Occipital lobe (tissue), 2 donors: ENCODE data around the gene H2AZ2. TPM values are rescaled to one million over a fixed set of nuclear protein-coding genes. Genes with fewer than 3 reads are reported as not detected.
"Not testable (repeated sequence)": the region's sequence is repeated elsewhere in the genome, so short reads cannot be mapped to it uniquely, and the experiment has no call there.

Experiments
- DNase-seq: peaks from one replicate; lab custom pipeline; 2025; lab: John Stamatoyannopoulos, UW
- total RNA-seq: library from RNA; depleted of rRNA; stranded (reverse); fragments of >200 nt; gene quantifications from one replicate; pipeline ENCODE4 v1.2.3, GENCODE V29; 2014

Gene H2AZ2
- total RNA-seq = 246 TPM

DNA sequence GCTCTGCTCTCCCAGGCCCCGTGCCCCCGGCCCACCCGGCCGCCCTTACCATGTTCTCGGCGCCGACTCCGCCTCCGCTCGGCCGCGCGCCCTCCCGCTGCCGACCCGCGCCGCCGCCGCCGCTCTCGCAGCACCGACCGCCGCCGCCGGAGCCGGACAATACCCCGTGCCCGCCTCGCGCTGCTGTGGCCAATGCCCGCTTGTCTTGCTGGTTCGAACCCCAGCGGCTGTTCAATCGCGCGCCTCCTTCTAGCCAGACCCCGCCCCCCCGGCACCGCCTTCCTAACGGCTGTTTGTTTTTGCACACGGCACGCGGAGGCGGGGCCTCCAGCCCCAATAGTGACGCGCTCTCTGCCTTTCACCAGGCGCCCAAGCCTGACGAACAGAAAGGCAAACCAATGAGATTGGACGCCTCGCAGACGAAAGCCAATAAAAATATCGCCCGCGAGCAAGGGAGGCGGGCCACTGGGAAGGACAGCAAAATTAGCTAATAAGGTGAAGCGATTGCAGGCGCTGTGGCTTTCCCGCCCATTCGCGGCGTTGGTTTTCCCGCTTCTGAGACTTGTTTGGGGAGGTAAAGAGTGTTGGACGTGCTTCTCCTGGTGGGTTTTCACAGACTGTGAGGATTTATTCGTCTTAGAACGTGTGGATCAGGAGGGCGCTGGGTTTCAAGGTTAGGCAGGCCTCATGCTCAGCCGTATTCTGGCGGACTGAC, at the start of gene H2AZ2:
Gene H2AZ2, minus strand, starts transcription at position 168 of the 715 bp plus-strand sequence. Its CDS starts 116 bp downstream, at position 52.
- peak; percentile 99 for DNase-seq

DNA sequence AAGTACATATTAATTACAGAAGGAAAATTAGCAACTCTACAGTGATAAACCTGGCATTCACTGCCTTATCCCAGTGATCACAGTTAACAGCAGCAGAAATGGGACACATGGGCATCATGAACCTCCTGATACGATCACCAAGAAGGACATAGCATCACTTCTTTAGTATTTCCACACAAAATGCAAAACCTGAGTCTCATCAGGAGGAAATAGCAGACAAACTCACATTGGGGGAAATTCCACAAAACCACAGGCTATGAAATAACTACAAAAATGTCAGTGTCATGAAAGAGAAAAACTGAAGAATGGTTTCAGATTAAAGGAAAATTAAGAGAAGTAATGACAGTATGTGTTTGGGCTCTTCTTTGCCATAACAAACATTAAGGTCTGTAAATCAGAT, 49.4 kb upstream of the H2AZ2 start:
- no peak for DNase-seq

DNA sequence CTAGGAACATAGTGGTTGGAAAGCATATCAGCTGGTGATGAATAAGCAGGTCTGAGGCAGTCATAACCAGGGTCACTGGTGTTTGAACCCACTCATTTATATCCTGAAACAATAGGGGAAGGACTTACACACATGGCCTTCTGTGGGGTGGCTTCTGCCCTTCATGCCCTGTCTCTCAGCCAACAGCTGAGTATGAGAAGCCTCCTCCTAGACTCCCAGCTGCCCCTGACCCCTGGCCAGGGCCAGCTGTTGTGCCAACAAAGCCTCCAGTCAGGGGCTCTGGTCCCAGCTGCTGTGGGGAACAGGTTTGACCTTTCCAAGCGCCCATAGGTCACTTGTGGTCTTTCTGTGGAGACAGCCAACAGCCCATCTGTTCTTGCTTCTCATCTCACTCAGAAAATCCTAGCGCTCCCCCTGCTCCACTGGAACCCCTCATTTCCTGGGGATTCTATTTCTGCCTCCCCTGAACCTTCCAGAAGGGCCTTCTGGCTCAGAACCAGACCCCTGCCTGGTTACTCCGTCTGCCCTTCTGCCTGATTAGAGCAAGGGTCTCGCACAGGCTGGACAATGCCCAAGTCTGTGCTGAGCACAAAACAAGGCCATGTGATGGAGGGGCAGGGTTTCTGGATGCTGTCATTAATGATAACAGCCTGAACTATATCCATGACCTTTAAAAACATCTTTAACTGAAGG, 47.1 kb upstream of the H2AZ2 start:
- peak; percentile 16 for DNase-seq

DNA sequence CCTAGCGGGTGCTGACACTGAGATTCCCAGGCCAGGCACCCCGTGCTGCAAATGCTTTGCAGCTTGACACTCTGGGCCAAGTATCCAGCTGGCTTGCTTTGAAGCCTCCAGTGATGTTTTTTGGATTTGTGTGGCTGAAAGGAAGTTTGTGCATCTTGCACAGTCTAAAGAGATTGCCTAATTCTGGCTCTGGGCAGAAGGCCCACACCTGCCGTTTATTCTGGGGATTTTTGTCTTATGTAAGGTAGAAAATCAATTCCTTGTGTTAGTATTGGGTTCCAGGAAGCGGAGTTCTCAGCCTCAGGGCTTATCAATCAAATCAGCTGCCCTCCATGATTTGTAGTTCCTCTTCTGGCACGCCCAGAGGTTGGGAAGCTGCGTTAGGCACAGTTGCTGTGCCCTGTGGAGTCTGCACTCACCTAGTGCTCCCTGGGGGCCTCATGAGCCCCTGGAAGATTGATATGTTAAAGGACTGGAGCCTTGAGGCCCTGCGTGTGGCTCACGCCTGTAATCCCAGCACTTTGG, 45.9 kb upstream of the H2AZ2 start:
- no peak for DNase-seq

DNA sequence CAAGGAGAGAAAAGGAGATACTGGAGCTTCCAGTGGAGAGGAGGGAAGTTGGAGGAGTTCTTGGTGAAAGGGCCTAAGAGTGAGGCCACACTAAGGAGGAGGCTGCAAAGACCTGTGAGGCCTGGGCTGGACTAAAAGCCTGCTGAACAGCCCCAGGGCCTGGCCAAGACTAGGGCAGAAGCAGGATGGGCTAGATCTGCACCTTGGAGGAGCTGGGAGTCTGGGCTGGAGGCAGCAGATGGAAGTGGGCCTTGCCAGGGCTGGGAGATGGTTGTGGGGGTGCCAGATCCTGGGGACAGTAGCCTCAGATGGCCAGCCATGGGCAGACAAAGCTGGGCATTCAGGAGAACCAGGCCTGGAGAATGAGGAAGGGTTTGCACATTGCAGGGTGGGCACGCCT, 43.9 kb upstream of the H2AZ2 start:
- DNase-seq = no peak

DNA sequence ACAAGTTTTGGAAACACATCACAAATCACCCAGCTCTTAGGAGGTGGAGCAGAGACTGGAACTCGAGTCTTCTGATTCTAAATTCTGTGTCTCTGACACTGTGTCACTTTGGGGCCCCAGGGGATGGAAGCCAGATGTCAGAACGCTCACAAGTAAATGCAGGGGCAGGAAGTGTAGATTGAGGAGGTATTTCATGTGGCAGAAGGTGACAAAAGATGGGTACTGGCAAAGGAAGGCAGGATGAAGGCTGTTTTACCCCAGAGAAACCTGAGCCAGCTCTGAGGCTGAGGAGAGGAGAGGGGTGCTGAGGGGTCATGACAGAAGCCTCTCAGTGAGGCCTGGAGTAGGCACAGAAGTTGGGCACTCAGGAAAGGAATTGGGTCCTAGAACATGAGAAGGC, 43.5 kb upstream of the H2AZ2 start:
- DNase-seq = no peak

DNA sequence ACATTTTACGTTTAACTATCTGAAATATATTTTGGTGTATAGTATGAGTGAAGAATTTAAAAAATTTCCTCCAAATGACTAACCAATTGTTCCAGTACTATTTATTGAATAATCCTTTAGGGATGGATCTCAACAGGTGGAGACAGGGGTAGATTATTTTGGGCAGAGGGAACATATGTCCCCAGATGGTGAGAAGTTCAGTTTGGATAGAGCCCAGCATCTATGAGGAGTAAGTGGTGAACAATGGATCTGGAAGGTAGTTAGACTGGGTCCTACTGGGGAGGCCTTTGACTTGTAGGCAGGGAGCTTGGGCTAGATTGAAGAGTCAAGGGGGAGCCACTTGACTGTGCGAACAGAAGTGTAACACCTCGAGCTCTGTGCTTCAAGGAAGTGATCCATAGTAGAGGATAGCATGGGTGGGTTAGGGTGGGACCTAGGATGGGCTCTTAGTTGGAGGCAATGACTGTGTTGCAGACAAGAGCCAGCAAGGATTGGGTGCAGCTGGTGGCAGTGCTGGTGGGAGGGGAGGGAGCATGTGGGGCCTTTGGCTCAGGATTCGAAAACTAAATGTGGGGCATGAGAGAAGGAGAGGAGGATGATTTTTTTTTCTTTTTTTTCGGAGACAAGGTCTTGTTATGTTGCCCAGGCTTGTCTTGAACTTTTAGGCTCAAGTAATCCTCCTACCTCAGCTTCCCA, 41.3 kb upstream of the H2AZ2 start:
- no peak for DNase-seq

DNA sequence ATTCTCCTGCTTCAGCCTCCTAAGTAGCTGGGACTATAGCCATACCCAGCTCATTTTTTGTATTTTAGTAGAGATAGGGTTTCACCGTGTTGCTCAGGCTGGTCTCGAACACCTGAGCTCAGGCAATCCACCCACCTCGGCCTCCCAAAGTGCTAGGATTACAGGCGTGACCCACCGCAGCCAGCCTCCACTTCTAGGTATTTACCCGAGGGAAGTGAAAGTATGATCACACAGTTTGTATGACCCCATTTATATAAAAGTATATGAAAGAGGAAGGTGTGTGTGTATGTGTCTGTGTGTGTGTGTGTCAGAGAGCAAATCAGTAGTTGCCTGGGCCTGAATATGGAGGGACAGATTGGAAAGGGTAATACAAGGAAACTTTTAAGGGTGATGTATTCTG, 39.4 kb upstream of the H2AZ2 start:
- no peak for DNase-seq

DNA sequence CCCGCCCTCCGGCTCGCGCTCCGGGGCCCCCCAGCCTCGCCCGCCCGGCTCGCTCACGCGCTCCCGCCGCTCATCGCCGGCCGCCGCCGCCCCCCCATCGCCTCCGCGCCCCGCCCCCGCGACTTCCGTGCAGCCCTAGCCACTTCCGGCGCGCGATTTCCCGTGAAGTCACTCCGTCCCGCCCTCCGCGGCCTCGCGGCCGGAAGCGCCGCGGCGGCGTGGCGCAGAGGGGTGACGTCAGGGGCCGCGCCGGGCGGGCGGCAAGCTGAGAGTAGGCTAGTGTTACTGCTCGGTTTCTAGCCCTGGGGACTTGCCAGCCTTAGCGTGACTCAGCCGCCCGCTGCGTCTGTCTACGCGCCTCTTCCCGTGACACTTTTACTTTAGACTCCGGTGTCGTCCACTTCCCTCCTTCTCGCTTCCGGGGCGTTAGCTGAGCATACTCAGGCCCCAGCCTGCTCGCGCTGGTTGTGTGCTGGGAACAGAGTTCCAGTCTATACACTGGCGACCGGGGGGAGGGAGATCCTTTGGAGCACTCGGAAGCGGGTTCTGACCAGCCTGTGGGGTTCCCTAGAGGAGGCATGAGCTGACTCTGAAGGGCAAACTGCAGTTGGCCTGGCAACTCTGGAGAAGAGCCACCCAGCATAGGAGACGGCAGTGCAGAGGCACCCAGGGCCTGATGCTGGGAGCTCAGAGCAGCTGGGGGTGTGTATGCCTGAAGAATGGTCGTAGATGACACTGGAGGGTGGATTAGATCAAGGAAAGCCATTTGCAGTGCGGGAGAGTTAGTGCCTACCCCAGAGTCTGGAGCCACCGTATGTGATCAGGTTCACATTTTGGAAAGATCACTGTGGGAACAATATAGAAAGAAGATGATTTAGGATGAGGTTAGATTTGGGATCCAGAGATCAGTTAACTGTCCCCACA, 37.8 kb upstream of the H2AZ2 start, which contains the start of gene PURB:
Gene PURB, minus strand, starts transcription at position 137 of the 924 bp plus-strand sequence. CDS start 182 bp downstream, outside the sequence.
- DNase-seq = peak; percentile 88

DNA sequence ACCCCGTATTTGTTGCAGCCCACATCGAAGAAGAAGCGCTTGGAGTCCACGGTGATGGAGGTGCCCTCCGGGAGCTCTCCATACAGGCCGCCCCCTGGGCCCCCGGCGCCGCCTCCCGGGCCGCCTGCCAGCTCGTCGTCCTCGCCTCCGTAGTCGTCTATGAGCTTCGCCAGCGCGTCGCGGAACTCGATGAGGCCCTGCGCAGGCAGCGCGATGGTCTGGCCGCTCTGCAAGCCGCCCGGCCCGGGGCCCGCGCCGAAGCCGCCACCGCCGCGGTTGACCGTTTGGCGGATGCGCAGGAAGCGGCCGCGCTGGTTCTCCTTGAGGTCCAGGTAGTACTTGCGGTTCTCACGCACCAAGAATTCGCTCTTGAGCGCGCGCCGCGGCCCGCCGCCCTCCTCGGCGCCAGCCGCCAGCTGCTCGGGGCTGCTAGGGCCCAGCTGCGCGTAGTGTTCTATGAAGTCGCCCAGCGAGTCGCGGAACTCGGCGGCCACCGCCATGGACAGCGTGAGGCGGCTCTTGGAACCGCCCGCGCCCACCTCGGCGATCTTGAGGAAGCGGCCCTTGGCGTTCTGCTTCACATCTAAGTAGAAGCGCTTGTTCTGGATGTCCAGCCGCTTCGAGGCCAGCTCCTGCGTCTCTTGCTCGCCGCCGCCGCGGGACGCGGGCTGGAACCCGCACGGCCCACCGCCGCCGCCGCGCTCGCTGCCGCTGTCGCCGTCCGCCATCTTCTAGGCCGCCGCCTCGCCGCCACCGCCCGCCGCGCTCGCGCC, 36.9 kb upstream of the H2AZ2 start:
- peak; percentile 21 for DNase-seq

DNA sequence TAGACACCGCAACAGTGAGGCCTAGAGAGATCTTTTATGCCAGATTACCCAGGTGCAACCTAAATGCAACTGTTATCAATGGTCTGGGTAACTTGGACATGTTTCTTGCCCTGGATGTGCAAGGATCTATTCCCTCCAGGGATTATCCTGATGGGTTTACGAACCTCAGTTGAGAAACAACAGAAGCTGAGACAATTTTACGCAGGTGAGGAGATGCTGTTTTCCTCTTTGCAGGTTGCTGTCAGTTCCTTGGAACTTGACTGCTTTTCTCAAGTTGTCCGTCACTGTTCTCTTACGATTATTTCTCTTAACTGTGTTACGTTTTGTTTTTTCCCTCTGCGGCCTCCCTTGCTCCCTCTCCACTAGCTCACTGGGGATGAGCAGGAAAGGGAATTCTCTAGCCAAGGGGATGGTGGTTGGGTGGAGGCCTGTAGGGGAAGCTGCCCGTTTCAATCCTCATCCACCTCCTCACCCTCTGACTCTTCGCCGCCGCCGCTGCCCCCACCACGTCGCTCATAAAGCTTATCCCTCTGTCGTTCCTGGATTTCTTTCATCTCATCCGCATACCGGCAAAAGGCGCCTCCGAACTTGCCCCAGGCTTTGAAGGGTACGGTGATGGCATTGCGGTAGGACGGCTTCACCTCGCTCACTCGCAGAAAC, 36.2 kb upstream of the H2AZ2 start:
- DNase-seq = no peak

DNA sequence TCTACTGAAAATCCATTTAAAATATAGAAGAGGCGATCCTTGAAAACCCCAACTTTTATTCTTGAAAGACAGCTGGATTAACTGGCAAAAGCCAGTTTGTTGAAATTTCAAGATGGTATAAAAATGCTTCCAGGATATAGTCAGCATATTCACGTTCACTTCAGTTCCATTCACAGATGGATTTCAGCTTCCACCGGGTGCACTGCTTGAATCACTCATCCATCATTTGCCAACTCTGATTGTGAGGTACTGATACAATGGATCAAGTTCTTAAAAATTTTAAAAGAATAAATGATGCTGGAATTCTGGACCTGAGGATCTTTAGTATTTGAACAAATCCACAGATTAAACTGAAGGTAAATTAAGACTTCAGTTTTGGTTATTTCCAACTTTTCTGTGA, 35.0 kb upstream of the H2AZ2 start:
- no peak for DNase-seq

DNA sequence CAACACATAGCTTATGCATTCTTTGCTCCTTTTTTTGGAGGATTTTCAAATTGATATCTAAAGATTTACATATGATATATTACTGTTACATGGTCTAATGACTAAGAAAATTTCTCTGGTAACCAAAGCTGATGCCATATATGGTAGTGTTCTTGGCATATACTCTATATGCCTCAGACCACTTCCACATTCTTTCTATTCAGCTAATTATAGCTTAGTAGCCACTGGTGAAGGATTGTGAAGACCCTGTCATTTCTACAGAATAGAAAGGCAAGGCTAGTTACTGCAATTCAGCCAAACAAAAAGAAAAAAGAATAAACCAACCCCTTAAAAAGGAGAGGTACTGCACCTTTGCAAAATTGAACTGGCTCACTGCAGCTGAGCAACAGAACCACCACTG, 33.7 kb upstream of the H2AZ2 start:
- DNase-seq = no peak

DNA sequence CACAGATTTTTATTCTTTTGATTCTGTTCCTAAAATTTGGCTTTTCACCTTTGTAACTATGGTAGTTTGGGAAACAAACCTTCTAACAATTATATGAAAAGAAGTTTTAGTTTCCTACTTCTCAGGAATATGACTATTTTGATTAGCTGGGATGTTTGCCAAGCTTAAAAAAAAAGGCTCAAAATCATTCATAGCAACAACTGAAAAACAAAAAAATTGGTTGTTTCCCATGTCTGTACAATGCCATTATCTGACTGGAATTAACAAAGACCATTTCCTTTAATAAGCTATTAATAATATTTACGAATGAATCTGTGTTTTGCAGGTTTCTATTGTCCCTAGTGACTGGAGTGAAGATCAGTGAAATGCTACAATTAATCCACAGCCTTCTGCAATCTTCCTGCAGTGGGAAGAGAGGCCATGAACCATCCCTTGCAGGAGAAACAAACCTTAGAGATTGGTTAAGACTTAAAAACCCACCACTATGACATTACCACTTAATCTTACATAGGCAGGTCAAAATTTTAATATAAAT, 33.2 kb upstream of the H2AZ2 start:
- no peak for DNase-seq

DNA sequence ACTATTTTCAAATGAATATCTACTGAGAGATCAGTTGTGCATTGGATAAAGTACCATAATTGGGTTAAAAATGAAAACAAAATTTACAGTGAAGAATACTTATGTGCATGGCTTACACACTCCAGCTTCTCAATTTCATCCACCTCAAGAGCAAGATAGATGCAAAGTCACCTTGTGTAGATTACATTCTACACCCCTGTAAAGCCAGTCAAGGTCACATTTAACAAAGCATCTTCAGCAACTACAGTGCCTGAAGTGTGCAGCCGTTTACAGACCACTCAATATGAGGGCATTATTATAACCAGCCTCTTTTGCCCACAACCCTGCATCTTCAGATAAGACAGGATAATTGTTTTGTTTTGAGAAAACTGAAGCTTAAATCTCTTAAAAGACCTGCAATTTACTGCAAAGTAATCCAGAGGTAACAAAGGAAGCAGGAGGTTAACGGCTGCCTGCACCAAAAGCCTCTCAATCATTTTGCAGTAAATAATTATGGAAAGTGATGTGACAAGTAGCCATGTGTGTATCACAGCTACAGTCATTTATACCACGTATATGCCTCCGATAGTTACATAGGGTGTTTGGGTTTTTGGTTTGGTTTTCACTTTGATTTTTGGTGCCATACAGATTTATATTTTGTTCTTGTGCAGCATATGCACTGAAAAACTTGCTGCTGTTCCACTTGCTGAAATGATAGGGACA, 32.6 kb upstream of the H2AZ2 start:
- no peak for DNase-seq

DNA sequence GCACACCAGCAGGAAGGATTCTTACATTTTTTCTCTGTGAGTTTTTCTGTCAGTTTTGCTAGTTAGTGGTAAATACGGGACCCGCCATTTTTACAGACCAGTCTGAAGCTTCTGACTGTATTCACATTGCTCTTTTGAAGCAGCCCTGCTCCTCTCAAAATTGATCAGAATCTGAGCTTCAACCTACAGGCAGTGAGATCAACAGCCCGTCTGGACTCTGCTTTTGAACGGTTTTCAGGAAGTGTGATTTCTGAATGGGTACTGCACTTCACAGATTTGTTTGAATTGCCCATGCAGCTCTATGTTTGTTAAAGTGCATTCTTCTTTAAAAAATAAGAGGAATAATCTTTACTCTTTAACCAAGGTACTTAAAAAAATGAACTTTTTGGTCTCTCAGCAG, 28.5 kb upstream of the H2AZ2 start:
- DNase-seq = no peak

DNA sequence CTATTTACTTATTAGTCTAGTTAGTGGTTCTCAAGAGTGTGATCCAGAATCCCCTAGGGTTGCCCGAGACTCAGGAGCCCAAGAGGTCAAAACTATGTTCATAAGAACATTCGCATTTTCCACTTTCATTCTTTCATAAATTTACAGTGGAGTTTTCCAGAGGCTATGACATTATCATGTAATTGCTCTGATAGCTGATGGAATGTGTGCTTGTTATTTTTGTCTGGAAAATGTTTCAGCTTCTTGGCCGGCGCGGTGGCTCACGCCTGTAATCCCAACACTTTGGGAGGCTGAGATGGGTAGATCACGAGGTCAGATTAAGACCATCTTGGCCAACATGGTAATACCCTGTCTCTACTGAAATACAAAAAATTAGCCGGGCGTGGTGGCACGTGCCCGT, 27.4 kb upstream of the H2AZ2 start:
- no peak for DNase-seq

DNA sequence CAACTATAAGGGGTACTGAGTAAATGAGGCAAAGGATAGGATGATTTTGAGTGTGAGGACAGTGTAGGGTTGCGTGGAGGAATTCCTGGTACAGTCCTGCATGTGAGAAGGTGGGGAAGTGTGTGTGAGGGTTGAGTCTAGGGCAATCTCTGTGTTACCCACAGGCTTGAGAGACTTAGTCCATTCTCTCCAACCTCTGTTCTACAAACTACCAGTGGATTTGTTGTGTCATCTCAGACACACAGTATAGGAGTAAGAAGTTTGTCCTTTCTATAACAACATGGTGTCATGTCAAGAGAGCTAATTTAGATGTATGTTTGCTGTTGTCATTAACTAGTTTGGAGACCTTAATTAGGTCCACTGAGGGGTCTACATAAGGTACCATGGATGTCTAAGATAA, 24.9 kb upstream of the H2AZ2 start:
- DNase-seq = no peak

DNA sequence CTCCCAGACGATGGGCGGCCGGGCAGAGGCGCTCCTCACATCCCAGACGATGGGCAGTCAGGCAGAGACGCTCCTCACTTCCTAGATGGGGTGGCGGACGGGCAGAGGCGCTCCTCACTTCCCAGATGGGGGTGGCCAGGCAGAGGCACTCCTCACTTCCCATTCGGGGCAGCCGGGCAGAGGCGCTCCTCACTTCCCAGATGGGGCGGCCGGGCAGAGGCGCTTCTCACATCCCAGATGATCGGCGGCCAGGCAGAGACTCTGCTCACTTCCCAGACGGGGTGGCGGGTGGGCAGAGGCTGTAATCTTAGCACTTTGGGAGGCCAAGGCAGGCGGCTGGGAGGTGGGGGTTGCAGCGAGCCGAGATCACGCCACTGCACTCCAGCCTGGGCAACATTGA, 24.0 kb upstream of the H2AZ2 start:
- not testable (repeated sequence) for DNase-seq
